Skin epidermis (tissue), 12 donors: ENCODE results near the gene POU2AF1.
A peak's percentile ranks its signal among the peaks of the same experiment; 100 is the strongest.

Experiments
- H3K27ac ChIP-seq, 21 experiments: fragments of 200-600 bp; sonication (generic) in 11 of 21; one replicate each; pipeline ENCODE4 v1.5.0; 2020; ENCODE audit warnings: mild to moderate bottlenecking in 3 of 21, inconsistent platforms in 2 of 21, moderate library complexity in 2 of 21
- H3K4me3 ChIP-seq, 7 experiments: fragments of 200-600 bp; sonication (generic) in 2 of 7; one replicate each; pipeline ENCODE4 v1.5.0; 2020; ENCODE audit warnings: inconsistent platforms in 2 of 7, mild to moderate bottlenecking in 2 of 7, moderate library complexity in 1 of 7

Gene POU2AF1

GRCh38 chr11:111365722-111366559 lies 13.1 kb downstream of the POU2AF1 start:
- Histone ChIP-seq H3K4me3 (no peak overlapping the region), H3K27ac (no peak overlapping the region)

DNA sequence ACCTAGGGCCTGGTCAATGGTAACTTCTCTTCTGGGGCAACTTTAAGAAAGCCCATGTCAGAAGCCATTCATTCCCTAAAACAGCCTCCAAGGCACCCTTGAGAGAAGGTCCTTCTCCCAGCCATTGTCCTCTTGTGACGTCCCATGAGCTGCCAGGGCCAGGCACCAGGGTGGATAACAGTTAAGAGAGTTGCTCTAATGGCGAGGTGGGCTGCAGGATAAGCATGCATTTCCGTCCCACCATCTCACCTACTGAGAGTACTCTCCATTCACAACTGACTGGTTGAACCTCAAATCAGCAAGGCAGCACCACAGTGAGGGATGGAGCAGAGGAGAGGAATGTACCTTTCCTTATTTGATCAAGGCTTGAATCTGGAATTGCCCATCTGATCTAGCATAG lies 14.6 kb downstream of the POU2AF1 start:
- H3K4me3 ChIP-seq: no peak overlapping the region
- H3K27ac ChIP-seq: peak overlapping the region in 1 of 21 experiments; percentile 6

- Histone ChIP-seq H3K4me3 (no peak overlapping the region), H3K27ac (no peak overlapping the region)
Measured at GRCh38 chr11:111363985-111364384, 15.1 kb downstream of the POU2AF1 start.

DNA sequence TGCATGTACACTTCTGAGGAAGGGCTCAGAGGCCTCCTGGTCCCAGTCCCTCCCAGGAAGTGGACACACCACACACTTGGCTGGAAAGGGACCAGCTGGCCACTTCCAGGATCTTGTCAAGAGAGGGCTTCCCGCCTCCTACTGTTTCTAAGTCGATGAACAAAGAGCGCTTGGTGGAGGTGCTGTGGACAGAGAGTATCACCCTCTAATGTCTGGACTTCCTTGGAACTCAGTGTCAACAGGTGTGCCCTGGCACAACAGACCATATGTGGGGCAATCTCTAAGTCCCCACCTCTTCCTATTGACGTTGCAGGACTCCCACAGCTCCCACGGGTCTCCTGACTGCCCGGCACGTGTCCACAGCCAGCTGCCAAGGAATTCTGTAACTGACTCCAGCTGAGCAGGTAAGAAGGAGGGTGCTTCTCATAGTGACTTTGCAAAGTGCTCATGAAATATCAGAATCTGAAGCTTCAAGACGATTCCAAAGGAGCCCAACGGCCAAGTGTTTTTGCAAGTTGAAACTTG lies 16.1 kb downstream of the POU2AF1 start:
- H3K27ac ChIP-seq: no peak overlapping the region
- H3K4me3 ChIP-seq: no peak overlapping the region

GRCh38 chr11:111361874-111362273 lies 17.2 kb downstream of the POU2AF1 start:
- H3K4me3 ChIP-seq: no peak overlapping the region
- no peak overlapping the region for H3K27ac ChIP-seq

DNA sequence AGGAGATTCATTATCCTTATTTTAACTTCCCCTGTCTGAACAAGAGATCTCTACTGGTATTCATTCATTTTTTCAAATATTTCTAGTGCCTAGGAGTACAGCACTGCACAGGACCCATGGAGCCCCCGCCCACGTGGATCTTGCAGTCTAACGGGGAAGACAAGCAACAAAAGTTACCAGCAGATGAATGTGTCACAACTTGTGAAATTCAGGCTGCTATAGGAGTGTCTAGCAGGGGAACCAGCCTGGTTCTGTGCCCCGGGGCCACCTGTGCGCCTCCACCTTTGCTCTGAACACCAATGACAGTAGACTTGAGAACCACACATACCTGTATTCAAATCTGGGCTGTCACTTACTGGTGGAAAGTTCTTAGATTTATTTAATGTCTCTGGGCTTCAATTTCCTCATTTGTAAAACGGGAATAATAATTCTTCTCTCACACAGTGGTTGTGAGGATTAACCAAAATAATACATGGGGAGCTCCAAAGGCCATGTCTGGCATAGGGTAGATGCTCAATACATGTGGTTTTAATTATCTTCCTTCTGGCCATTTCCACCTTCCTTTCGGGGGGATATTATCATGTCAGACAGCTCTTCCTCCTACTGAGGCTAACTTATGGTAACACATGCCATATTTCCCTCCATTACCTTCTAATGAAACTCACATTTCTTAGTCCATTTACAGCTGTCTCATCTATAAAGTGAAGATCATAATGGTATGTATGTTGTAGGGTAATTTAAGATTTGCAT lies 17.8 kb downstream of the POU2AF1 start:
- H3K4me3 ChIP-seq: no peak overlapping the region
- H3K27ac ChIP-seq: no peak overlapping the region

DNA sequence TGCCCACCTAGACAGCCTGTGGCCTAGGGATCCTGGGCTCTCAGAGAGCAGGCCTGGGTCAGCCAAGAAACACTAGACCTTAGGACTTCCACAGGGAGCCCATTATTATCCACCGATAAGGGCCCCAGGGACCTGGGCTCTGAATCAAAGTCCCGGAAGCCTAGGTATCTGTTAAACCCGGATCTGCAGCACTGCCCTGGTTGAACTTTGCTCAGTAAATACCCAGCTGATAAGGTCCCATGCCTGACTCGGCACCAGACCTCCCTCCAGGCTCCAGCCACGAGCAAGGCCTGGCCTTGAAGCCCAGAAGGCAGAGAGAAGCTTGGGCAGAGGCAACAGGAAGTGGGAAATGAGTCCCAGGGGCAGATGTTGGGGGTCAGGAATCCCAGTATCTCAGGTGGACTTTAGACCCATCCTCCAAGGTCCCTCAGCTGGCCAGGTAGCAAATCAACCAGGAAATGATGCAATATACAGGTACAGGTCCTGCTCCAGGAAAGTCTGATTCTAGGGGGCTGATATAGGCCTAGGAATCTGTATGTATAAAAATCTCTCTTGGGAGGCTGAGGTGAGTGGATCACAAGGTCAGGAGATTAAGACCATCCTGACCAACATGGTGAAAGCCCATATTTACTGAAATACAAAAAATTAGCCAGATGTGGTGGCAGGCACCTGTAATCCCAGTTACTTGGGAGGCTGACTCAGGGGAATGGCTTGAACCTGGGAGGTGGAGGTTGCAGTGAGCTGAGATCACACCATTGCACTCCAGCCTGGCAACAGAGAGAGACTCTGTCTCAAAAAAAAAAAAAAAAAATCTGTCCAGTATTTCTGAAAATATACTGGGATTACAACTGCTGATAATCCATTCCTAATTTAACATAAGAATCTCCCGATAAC lies 18.7 kb downstream of the POU2AF1 start:
- Histone ChIP-seq H3K4me3 (no peak overlapping the region), H3K27ac (no peak overlapping the region)

DNA sequence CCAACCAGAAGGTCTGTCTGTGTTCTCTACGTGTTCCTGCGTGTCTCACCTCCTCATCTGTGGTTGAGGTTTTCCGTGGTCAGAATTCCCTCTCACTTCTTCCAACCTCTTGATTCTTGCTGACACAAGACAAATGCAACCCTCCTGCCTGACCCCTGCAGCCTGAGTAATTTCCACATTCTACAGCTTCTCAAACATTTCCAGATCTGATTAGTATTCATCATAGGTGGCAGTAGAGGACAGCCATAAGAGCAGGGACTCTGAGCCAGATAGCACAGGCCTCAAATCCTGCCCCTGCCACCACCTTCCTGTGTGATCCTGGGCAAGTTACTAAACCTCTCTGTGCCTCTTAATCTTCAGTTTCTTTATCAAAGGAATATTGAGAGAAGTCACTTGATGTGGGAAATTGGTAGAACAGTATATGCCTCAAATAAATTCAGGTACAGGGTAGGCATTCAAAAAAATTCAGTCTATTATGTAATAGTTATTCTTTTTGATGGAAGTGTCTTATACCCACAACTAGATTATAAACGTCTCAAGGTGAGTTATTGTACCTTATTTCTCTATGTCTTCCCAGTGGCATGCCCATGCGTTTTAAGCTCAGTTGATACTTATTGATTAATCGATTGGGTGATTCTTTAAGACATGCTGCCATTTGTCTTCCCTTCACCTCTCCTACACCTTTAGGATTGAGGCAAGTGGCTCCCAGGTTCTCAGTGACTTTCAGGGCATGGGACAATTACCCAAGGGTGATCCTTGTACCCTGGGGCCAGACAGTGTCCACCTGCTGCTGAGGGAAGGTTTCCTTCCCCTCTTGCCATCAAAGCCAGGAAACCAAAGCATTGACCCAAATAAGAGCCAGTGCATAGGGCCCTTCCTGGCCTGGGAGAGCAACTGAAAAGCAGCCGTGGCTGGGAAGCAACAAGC lies 19.6 kb downstream of the POU2AF1 start:
- H3K27ac ChIP-seq: no peak overlapping the region

DNA sequence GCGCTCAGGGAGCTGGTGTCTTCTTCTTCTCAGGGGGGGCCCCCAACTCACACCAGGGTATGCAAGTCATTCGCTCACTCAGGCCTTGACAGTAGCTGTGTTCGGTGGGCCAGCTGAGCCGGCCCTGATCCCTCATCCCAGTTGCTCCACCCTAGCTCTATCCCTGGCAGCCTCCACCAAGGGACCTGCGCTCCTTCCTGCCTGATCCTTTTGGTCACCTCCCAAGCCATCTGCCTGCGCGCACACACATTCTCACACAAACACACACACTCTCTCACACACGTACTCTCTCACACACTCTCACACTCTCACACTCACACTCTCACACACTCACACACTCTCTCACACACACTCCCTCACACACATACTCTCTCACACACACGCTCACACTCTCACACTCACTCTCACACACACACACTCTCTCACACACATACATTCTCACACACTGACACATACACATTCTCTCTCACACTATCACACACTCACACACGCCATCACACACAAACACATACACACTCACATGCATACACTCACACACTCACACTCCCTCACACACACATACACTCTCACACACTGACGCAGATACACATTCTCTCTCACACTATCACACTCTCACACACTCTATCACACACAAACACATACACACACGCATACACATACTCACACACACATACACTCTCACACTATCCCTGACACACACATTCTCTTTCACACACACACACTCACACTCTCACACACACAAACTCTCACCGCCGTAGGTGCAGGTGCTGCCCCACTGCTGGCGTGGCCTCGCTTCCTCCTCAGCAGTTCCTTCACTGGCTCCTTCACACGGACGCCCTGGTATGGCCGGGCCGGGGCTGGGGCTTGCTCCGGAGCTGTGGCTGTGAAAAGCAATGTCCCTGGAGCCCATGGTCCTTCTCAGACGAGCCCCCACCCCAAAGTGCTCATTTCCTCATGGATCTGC lies 20.8 kb downstream of the POU2AF1 start:
- no peak overlapping the region for H3K27ac ChIP-seq
- no peak overlapping the region for H3K4me3 ChIP-seq

More for the DNA sequence above, 19.6 kb downstream of the POU2AF1 start:
- H3K4me3 ChIP-seq: no peak overlapping the region

- peak overlapping the region in 1 of 21 experiments; percentile 5 for H3K27ac ChIP-seq
Measured at GRCh38 chr11:111357150-111358037, 21.7 kb downstream of the POU2AF1 start.

DNA sequence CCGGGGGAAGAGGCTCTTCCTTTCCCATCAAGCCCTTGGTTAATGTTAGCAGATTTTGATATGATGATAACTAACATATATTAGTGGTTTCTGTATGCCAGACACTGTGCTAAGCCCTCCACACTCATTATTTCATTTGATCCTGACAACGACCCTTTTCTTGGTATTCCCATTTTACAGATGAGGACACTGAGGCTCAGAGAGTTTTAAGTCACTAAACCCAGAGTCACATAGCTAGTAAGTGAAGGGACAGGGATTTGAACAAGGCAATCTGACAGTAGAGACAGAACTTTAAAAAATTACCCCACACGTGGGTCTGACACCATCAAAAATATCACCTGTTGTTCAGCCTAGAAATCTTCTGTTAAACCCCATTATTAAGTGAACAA lies 22.4 kb downstream of the POU2AF1 start:
- H3K4me3 ChIP-seq: no peak overlapping the region

More at GRCh38 chr11:111357150-111358037, 21.7 kb downstream of the POU2AF1 start:
- H3K4me3 ChIP-seq: no peak overlapping the region

GRCh38 chr11:111355956-111356659 lies 23.0 kb downstream of the POU2AF1 start:
- H3K4me3 ChIP-seq: no peak overlapping the region
- H3K27ac ChIP-seq: no peak overlapping the region

More for the DNA sequence above, 22.4 kb downstream of the POU2AF1 start:
- peak overlapping the region in 1 of 21 experiments; percentile 5 for H3K27ac ChIP-seq

DNA sequence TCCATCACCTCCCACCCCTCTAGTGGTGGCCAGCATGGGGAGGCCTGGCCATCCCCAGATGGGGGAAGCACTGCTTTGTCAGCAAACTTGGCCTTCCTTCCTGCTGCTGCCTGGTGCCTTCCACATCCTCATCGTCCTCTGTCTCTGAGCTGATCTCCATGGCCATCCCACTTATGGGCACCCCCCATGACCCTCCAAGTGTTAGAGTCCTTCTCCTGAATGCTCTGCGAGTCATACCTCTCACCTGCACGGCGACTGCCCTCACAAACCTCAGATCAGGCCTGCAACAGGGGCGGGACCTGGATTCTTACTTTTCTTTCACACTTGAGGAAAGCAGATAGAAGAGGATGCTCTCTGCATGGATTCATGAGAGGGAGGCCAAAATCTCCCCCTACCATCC lies 24.0 kb downstream of the POU2AF1 start:
- Histone ChIP-seq H3K27ac (no peak overlapping the region), H3K4me3 (no peak overlapping the region)

DNA sequence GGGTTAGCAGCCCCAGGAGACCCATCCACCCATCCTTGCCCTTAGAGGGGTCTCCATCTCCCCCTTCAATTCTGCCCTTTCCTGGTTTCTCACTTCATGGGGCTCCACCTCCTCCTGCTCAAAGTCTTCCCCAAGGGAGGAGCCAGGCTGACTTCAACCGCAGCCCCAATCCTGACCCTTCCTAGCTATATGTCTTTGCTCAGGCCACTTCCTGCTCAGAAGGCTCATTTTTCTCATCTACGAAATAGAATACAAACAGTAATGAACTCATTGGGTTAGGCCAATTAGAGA lies 24.5 kb downstream of the POU2AF1 start:
- H3K27ac ChIP-seq: peak overlapping the region in 1 of 21 experiments; percentile 48
- no peak overlapping the region for H3K4me3 ChIP-seq

DNA sequence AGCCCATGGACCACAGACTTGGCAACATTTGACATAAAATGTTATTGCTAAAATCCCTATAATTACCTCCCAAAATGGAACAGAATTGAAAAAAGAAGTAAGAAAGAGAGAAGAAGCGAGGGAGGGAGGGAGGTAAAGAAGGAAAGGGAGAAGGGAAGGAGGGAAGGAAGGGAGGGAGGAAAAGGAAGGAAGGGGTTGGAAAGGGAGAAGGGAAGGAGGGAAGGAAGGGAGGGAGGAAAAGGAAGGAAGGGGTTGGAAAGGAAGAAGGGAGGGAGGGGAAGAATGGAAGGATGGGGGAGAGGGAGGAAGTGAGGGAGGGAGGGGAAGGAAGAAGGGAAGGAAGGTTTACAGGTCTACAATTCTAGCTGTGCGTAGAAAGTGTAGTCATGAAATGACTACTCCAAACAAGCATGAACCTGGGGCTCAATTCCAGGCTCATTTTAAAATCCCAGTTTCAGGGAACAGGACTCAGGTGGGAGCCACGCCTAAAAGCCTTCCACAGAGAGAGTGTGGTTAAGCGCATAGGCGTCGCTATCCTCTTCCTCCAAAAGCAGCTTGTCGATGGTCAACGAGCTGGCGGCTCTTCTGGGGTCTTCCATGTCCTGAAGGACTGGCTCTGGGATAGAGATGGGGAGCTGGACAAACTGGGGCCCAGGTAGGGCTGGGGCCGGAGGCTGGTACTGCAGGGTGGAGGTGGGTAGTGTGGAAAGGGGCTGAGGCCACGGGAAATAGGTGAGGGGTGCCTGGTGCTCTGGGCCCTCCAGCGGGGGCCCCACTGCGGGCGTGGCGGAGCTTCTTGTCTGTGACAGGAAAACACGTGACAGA lies 25.1 kb downstream of the POU2AF1 start:
- Histone ChIP-seq H3K27ac (peak overlapping the region in 3 of 21 experiments; percentile 48 to 82 (median 72)), H3K4me3 (no peak overlapping the region)
